Renal cortex interstitium (tissue), 11 donors: ENCODE data around the gene TTC23. TPM values are rescaled to one million over a fixed set of nuclear protein-coding genes. Genes with fewer than 3 reads are reported as not detected.
A peak's percentile ranks its signal among the peaks of the same experiment; 100 is the strongest.

Experiments used
- DNase-seq, 11 donors: peaks; one replicate each; pipeline ENCODE4 v3.0.0-alpha.2; 2013; ENCODE audit warnings: low read depth in 9 of 11, low spot score in 4 of 11; ENCODE audit errors: extremely low read depth in 1 of 11
- polyA plus RNA-seq, 3 donors: library from polyadenylated mRNA; unstranded; fragments of 120-200 nt; gene quantifications; one replicate each; pipeline ENCODE4 v1.2.1, GENCODE V29; 2013; ENCODE audit not compliant: insufficient read length in 3 of 3

Gene TTC23
- polyA plus RNA-seq, 3 donors: 29.3 to 35.4 (median 32.3) TPM

DNA sequence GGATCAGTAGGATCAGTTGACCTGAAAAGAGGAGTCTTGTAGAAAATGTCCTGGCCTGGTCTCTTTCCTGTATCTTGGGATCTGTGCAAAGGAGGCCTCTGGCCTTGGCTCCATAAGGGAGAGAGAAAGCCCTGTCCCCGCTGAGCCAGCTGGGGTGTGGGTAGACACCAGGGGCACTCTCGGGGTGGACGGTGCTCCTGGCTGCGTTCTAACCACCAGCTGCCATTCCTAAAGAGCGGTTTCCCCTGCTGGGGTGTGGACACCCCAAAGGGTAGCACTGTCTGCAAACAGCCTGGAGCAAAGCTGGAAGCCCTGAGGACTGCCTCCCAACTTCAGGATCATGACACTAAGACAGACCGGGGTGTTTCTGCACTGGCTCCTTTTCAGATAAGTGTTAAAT, 121.0 kb downstream of the TTC23 start:
- no peak for DNase-seq

DNA sequence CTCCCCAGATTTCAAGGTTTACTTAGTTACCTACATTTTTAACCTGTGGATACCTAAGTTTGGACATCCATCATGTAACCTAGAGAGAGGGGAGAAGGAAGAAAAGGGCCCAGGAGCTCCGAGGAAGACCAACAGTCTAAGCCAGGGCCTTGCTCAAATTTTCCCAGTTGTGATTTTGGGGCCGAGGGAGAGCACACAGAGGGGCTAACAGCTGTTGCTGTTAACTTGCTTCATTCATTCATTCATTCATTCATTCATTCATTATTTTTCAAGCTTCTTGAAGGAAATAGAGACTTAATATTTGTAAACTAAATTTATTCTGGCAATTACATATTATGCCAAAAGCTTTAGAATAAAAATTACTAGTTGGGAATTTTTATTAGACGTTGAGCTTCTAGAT, 121.6 kb downstream of the TTC23 start:
- DNase-seq: no peak

GRCh38 chr15:99126930-99127329, 122.5 kb downstream of the TTC23 start:
- no peak for DNase-seq

DNA sequence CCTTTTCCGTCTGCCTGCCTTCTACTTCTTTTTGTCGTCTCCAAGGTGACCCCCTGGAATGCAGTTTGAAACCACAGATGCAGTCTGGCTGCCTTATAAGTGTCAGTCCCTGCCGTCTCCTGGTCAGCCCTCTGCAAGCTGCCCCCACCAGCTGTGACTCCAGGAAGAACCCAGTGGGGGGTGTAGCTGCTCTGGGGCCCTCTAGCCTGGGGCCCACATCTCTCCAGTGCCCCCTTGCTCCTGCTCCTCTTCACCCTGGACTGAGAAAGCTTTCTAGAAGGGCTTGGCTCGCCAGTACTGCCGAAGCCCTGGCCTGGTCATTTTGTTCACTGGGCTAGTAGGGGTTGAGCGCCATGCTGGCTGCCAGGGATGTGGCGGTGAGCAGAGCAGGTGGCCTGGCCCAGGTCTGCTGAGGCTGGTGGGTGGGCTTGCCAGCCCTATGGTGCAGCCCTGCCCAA, 123.2 kb downstream of the TTC23 start:
- DNase-seq: no peak

GRCh38 chr15:99125061-99125891, 124.1 kb downstream of the TTC23 start:
- peak in 1 of 11 donors; percentile 22 for DNase-seq

GRCh38 chr15:99124641-99125040, 124.7 kb downstream of the TTC23 start:
- no peak for DNase-seq

DNA sequence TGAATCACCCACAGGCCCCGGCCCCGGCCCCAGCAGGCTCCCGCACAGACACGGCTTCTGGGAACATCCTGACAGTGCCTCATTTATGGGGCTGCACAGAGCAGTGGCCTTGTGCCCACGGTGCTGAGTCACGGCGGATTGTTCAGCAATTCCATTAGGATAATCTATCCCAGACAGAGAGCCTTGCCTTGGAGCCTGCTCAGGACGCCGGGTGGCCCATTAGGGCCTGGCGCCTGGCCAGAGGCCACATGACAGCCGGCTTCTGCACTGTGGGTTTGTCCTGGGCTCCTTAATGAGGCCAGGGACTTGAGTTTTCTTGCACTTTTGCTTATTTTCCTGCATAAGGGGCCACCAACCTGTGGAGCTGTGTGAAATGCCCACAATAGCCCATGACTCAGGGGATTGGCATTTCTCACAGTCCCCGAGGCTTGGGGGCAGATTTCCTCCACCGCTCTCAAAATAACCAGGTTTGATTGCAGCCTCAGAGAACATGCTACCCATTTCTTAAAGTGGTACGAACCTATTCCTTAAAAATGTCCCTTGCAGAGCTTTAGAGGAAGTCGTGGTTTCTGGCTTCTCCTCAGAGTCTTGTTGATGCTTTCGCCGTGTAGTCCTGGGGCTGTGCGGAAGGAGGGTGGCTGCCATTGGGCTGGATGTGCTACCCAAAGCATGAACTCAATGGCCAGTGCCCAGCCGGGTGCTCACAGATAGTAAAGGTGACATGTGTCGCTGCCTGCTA, 125.5 kb downstream of the TTC23 start:
- peak in 9 of 11 donors; percentile 39 to 82 (median 62) for DNase-seq

DNA sequence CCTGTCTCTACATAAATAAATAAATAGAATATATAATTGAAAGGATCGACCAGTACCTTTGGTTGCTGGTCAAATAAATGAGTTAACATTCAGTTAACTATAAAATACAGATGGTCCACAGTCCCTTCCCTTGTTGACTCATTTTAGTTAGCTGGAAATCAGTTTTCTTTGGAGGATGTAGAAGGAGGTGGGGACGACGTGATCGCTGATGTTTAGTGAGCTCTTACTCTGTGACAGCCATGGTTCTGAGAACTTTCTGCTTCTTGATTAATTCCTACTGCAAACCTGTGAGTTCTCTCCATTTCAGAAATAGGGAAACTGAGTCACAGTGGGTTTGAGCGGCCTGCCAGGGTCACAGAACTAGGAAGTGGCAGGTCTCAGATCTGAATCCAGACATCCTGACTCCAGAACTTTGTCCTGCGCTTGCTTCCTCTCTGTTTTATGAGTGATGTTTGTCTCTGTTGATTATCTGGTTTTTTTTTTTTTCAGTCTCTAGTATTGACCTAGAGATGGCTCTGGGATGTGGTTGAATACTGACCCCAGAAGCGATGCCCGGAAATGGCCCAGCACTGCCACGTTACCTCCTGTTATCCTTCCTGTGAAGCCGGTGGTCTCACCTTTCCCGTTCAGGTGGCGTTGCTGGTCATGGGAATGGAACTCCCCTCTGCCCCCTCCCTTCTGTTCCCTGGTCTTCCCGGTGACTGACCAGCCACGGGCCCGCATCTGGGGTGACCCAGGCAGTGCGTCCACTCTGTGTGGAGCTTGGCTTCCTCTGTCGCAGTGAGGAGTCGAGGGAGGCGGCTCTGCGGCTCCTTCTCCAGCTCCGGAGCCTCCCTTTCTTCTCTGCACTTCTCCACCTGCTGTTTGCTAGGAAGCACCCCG, 126.3 kb downstream of the TTC23 start:
- DNase-seq: no peak

- no peak for DNase-seq
Measured at GRCh38 chr15:99121691-99122410, 127.5 kb downstream of the TTC23 start.

GRCh38 chr15:99121207-99121606, 128.2 kb downstream of the TTC23 start:
- DNase-seq: no peak

- DNase-seq: no peak
Measured at GRCh38 chr15:99120050-99120777, 129.2 kb downstream of the TTC23 start.

DNA sequence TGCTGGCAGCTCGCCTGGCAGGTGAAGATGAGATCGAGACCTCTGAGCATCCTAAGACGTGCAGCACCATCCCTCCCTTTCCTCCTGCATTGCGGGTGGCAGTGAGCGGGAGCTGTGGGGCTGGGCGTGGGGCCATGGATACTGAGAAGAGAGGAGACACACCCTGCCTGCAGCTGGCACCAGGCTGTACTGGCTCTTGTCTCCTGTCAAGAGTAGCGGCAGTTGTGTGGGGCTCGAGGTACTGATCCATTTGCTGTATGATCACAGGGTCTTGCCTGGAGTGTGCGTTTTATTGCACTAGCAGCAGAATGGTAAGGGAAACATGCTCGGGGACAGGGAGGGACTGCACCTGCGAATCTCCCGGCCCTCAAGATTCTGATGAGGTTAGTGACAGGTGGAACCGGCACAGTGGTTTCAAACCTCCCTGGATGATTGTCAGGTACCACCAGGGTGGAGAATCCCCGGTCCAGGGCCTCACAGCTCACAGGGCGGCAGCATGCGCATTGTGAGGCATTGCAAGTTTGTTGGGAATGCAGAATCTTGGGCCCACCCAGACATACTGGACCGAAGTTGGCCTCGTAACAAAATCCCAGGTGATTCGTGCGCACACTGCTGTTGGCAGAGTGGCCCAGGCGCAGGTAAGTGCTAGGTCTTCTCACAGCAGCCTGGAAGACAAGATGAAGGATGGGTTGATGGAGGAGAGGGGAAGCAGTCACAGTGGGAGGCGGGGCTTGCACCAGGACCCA, 130.4 kb downstream of the TTC23 start:
- DNase-seq: no peak

GRCh38 chr15:99118258-99118632, 131.1 kb downstream of the TTC23 start:
- no peak for DNase-seq

- no peak for DNase-seq
Measured at GRCh38 chr15:99117563-99118257, 131.7 kb downstream of the TTC23 start.

GRCh38 chr15:99117111-99117510, 132.3 kb downstream of the TTC23 start:
- no peak for DNase-seq

- no peak for DNase-seq
Measured at GRCh38 chr15:99115300-99116215, 133.8 kb downstream of the TTC23 start.
